Stimulated activated CD4-positive, alpha-beta T cell treated with anti-CD3 and anti-CD28 coated beads, TNF-alpha, amount 100 ng/mL, for 4 hours (primary cell): ENCODE measurements around the gene PIK3CA.
"Not testable (repeated sequence)": the region's sequence is repeated elsewhere in the genome, so short reads cannot be mapped to it uniquely, and the experiment has no call there.

ENCODE experiments used
- DNase-seq, 3 experiments: peaks; one replicate each; pipeline ENCODE4 v3.0.0-alpha.2; 2020; ENCODE audit warnings: low read depth in 3 of 3

The PIK3CA gene

DNA sequence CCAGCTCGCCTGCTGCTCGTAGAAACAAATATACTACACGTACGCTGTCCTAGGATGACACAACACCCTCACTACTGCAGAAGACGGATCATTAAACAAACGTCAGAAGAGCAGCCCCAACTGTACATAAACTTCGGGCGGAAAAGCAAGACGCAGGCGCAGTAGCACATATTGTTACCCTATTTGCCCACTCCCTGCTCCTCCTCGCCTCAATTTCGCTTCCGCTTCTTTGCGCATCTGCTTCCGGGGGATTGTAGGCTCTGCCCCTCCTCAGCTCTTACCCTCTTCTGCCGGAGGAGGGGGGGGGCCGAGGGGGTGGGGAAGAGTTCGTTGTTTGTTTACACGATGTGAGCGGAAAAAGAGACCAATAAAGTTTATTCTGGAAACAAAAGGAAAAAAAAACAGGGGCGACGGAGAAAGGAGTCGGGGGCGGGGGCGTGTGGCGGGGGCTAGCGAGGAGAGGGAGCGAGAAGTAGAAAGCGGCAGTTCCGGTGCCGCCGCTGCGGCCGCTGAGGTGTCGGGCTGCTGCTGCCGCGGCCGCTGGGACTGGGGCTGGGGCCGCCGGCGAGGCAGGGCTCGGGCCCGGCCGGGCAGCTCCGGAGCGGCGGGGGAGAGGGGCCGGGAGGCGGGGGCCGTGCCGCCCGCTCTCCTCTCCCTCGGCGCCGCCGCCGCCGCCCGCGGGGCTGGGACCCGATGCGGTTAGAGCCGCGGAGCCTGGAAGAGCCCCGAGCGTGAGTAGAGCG, at the start of gene PIK3CA:
TSS of gene PIK3CA (plus strand) at position 485 of the 743 bp plus-strand sequence. CDS start 50,469 bp downstream, outside the sequence.
- peak; percentile 66 to 91 (median 85) for DNase-seq

DNA sequence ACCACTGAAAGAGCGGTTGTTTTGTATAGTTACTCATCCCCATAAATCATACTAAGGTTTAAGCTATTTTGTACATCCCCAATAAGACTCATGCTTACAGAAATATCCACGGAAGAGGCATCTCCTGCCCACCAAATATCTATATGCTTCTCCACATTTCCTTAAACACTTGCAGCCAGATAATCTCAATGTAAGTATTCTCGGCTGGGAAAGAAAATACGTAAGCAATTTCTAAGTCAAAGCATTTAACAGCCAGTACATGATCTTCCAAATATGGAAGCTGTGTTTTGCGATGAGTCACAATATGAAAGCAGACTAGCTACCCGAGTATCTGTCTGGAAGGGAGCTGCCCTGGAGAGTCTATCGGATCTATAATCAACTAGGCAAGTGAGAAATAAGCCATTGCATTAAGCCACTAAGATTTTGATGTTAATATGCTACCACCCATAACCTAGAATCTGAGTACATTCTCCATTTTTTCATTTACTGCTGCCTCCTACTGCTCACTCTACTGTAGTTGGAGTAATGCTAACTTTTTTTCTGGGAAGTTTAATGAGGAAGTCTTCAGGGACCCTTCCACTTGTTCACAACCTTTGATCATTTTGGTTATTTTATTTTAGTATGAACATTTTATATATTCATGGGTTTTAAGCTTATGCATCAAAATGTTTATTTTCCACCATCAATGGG, 49.6 kb upstream of the PIK3CA start:
- DNase-seq: no peak

- DNase-seq: no peak
These were observed 47.5 kb upstream of the PIK3CA start for GRCh38 chr3:179100652-179101051.

- no peak for DNase-seq
These were observed 42.3 kb upstream of the PIK3CA start for GRCh38 chr3:179105881-179106280.

GRCh38 chr3:179107617-179108016, 40.5 kb upstream of the PIK3CA start:
- no peak for DNase-seq

DNA sequence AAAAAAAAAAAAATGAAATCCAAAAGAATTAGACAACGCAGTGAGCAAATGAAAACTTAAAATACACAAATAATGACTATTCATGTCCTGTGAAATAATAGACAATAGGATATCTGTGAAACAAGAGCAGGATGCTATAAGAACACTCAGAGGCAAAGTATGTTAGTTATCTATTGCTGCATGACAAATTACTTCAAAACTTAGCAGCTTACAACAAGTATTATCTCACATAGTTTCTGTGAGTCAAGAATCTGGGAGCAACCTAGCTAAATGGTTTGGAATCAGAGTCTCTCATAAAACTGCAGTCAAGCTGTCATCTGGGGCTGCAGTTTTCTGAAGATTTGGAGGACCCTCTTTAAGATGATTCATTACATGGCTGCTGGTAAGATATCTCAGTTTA, 40.1 kb upstream of the PIK3CA start:
- no peak for DNase-seq

- no peak for DNase-seq
These were observed 34.3 kb upstream of the PIK3CA start for GRCh38 chr3:179113903-179114302.

DNA sequence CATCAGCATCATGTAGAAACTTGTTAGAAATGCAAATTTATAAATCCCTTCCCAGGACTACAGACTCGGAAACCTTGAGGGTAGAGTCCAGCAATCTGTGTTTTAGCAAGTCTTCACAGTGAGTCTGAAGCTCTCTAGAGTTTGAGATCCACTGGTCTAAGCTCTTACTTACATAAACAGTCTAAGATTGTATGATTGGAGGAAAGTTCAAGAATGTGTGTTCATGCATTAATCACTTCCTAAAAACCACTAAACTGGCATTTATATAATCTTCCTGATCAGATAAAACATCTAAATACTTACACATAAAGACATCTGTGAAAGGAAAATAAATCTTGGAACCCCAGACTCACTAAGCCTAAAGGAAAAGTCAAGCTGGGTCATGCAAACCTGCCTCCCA, 32.7 kb upstream of the PIK3CA start:
- not testable (repeated sequence) for DNase-seq

- no peak for DNase-seq
These were observed 31.3 kb upstream of the PIK3CA start for GRCh38 chr3:179116816-179117215.

- DNase-seq: not testable (repeated sequence)
These were observed 15.8 kb upstream of the PIK3CA start for GRCh38 chr3:179132191-179132890.

DNA sequence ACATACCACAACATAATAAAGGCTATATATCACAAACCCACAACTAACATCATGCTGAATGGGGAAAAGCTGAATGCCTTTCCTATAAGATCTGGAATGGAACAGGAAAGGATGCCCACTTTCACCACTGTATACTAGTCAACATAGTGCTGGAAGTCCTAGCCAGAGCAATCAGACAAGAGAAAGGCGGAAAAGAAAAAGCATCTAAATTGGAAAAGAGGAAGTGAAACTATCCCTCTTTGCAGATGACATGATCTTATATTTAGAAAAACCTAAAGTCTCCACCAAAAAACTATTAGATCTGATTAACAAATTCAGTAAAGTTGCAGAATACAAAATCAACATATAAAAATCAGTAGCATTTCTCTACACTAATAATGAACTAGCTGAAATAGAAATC, 14.6 kb upstream of the PIK3CA start:
- no peak for DNase-seq

- DNase-seq: no peak
These were observed 12.0 kb upstream of the PIK3CA start for GRCh38 chr3:179136195-179136594.

DNA sequence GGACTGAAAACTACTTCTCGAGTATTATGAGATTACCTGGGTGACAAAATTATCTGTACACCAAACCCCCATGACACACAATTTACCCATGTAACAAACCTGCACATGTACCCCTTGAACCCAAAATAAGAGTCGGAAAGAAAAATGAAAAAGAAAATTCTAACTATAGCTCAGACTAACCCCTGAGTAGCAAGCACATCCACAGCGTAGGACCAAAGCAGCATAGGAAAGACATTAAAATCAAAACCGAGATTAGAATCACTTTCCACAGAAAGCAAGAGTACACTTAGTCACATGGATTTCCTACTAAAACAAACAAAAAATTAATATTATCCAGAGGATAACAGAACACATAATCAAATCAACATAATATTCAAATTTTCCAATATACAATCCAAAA, 6.3 kb upstream of the PIK3CA start:
- no peak for DNase-seq

GRCh38 chr3:179146911-179147513, 1.1 kb upstream of the PIK3CA start:
- peak in 1 of 3 experiments; percentile 6 for DNase-seq

GRCh38 chr3:179147514-179147872, 664 bp upstream of the PIK3CA start:
- no peak for DNase-seq

- DNase-seq: peak; percentile 40 to 57 (median 52)
These were observed 654 bp downstream of the PIK3CA start for GRCh38 chr3:179148616-179149405.

DNA sequence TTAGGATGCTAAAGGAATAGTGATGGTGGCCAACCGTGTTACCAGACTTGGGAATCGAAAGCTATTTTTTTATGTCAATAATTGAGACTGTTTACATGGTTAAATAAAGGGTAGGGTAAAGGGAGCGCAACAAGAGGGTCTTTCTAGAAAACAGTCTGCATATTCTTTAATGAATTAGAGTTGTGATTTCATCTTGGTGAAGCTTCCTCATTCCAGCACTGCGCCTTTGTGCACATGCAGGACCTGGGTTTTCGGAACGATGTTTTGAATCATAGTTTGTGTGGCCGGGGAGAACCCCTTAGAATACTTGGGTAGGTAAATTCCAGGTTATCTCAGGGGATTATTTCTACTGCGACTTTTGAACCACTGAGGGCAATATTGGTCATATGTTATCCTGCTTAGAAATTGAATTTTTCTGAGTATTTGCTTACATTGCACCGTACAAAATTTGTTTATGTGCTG, 1.3 kb downstream of the PIK3CA start:
- peak in 1 of 3 experiments; percentile 5 for DNase-seq

GRCh38 chr3:179149951-179150350, 1.8 kb downstream of the PIK3CA start:
- DNase-seq: no peak

- DNase-seq: no peak
These were observed 2.5 kb downstream of the PIK3CA start for GRCh38 chr3:179150610-179151009.

GRCh38 chr3:179151474-179151873, 3.3 kb downstream of the PIK3CA start:
- DNase-seq: no peak

- no peak for DNase-seq
These were observed 8.0 kb downstream of the PIK3CA start for GRCh38 chr3:179156170-179156569.
